GM18909 (cell line): ENCODE measurements around the gene C1QTNF1.

Experiments
- ATAC-seq: cut with Tn5 transposase; IDR thresholded peaks from one replicate; pipeline ENCODE4 v1.9.1; 2021; ENCODE audit warnings: mild to moderate bottlenecking; ENCODE audit not compliant: unreplicated experiment, poor library complexity

C1QTNF1 gene

GRCh38 chr17:79003661-79004411 lies 20.1 kb upstream of the C1QTNF1 start:
- no peak for ATAC-seq

- ATAC-seq = no peak
Measured at GRCh38 chr17:79005063-79005861, 18.7 kb upstream of the C1QTNF1 start.

GRCh38 chr17:79006046-79006445 lies 17.9 kb upstream of the C1QTNF1 start:
- ATAC-seq = no peak

GRCh38 chr17:79006794-79007503 lies 17.0 kb upstream of the C1QTNF1 start:
- ATAC-seq = no peak

- no peak for ATAC-seq
Measured at GRCh38 chr17:79007504-79008381, 16.2 kb upstream of the C1QTNF1 start.

- ATAC-seq = peak; percentile 8
Measured at GRCh38 chr17:79008666-79009387, 15.1 kb upstream of the C1QTNF1 start.

GRCh38 chr17:79009397-79010303 lies 14.3 kb upstream of the C1QTNF1 start, which contains the start of gene CANT1:
TSS of gene CANT1 (minus strand) at chr17:79009764. CDS start at chr17:78997622, 12,142 bp downstream.
- peak; percentile 92 for ATAC-seq

GRCh38 chr17:79010304-79010646 lies 13.7 kb upstream of the C1QTNF1 start:
- ATAC-seq = no peak

GRCh38 chr17:79011451-79012147 lies 12.4 kb upstream of the C1QTNF1 start:
- no peak for ATAC-seq

- ATAC-seq = no peak
Measured at GRCh38 chr17:79012563-79013134, 11.3 kb upstream of the C1QTNF1 start.

GRCh38 chr17:79014158-79014758 lies 9.7 kb upstream of the C1QTNF1 start:
- no peak for ATAC-seq

GRCh38 chr17:79017546-79018369 lies 6.2 kb upstream of the C1QTNF1 start:
- ATAC-seq = no peak

- ATAC-seq = no peak
Measured at GRCh38 chr17:79018370-79018695, 5.6 kb upstream of the C1QTNF1 start.

- ATAC-seq = no peak
Measured at GRCh38 chr17:79019261-79019631, 4.7 kb upstream of the C1QTNF1 start.

GRCh38 chr17:79019632-79020584 lies 4.1 kb upstream of the C1QTNF1 start:
- ATAC-seq = no peak
